ENCODE results near the gene MBD5.

DNA sequence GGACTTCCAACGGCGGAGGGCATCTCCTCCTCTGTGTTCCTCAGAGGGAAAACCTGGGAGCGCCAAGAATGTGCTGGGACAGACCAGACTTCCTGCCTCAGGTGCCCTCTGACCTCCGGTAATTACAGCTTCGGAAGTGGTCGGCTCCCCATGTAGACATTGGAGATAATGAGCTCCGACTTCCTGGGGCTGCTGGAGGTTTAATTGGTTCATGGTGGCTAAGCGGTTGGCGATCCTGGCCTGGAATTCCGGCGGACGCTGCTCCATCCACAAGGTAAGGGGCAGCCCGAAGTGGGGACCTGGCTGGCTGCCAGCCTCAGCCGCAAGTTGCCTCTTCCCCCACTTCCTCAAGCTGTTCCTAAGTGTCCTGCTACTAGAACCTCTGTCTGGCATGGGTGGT, 540.5 kb downstream of the MBD5 start:
- TF ChIP-seq, protein P1, sequence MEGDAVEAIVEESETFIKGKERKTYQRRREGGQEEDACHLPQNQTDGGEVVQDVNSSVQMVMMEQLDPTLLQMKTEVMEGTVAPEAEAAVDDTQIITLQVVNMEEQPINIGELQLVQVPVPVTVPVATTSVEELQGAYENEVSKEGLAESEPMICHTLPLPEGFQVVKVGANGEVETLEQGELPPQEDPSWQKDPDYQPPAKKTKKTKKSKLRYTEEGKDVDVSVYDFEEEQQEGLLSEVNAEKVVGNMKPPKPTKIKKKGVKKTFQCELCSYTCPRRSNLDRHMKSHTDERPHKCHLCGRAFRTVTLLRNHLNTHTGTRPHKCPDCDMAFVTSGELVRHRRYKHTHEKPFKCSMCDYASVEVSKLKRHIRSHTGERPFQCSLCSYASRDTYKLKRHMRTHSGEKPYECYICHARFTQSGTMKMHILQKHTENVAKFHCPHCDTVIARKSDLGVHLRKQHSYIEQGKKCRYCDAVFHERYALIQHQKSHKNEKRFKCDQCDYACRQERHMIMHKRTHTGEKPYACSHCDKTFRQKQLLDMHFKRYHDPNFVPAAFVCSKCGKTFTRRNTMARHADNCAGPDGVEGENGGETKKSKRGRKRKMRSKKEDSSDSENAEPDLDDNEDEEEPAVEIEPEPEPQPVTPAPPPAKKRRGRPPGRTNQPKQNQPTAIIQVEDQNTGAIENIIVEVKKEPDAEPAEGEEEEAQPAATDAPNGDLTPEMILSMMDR (IDR thresholded peaks at IDR 0.05): no peak
- no peak for TF ChIP-seq POLR2A (IDR thresholded peaks at IDR 0.05)

All from Peyer's patch (tissue), 4 donors.